Endothelial cell of umbilical vein (primary cell): ENCODE measurements around the gene SYTL3. TPM values are rescaled to one million over a fixed set of nuclear protein-coding genes. Genes with fewer than 3 reads are reported as not detected.

Source experiments
- BruUV-seq: library from RNA; stranded (reverse); fragments of 400-500 nt; replicated peaks from 2 replicates; lab custom pipeline; 2021; lab: Mats Ljungman, UMichigan
- CTCF ChIA-PET: fragments of 300-600, 350-600 bp; sonication (Branson Sonifier 250); formaldehyde crosslinking; loops from one replicate; lab custom pipeline; 2021; ENCODE audit warnings: antibody characterized with exemption, inconsistent platforms; lab: Charles Lee
- POLR2A ChIA-PET: fragments of 300-600, 350-600 bp; sonication (Branson Sonifier 250); formaldehyde crosslinking; loops from one replicate; lab custom pipeline; 2021; ENCODE audit warnings: antibody characterized with exemption, inconsistent platforms; lab: Charles Lee
- DNase-seq: peaks from one replicate; pipeline ENCODE4 v3.0.0-alpha.2; 2011; ENCODE audit warnings: low read depth, low spot score
- FAIRE-seq: peaks from 2 replicates; lab custom pipeline; 2011; peaks lifted over from hg19 to GRCh38; lab: Jason Lieb, UNC
- H2AFZ ChIP-seq: 2 replicates; pipeline ENCODE4 v1.6.0; 2012; ENCODE audit warnings: low read depth, low read length, control low read depth, inconsistent platforms
- H3K27ac ChIP-seq: 2 replicates; pipeline ENCODE4 v1.5.1; 2011; ENCODE audit warnings: low read depth, mild to moderate bottlenecking, control low read depth, low read length, moderate library complexity; ENCODE audit not compliant: insufficient read depth
- H3K27me3 ChIP-seq, 2 experiments: 2 replicates each; pipeline versions ENCODE4 v1.6.0 to v1.6.1; 2011; ENCODE audit warnings: low read length in 2 of 2, mixed read lengths in 1 of 2; ENCODE audit not compliant: control insufficient read depth in 2 of 2, insufficient read depth in 2 of 2
- H3K36me3 ChIP-seq, 2 experiments: 2 replicates in 1 of 2; 3 replicates in 1 of 2; pipeline ENCODE4 v1.5.1; 2011; ENCODE audit warnings: low read length in 2 of 2, mild to moderate bottlenecking in 1 of 2, moderate library complexity in 1 of 2; ENCODE audit not compliant: control insufficient read depth in 2 of 2, insufficient read depth in 2 of 2; ENCODE audit errors: extremely low read depth in 1 of 2
- H3K4me1 ChIP-seq: 3 replicates; pipeline ENCODE4 v1.5.1; 2011; ENCODE audit warnings: mild to moderate bottlenecking, low read length; ENCODE audit not compliant: control insufficient read depth, insufficient read depth; ENCODE audit errors: extremely low read depth
- H3K4me2 ChIP-seq: 2 replicates; pipeline ENCODE4 v1.6.1; 2011; ENCODE audit warnings: low read length, control low read depth, mixed read lengths; ENCODE audit not compliant: insufficient read depth
- H3K4me3 ChIP-seq, 3 experiments: fragments of 200-600 bp in 1 of 3; sonication (generic), shearing (Covaris generic) in 1 of 3; replicated peaks in 1 of 3; 2 replicates each; pipeline ENCODE4 v1.5.1; 2011 to 2016; ENCODE audit warnings: control low read depth in 3 of 3, low read length in 3 of 3, mild to moderate bottlenecking in 2 of 3, inconsistent platforms in 1 of 3, low read depth in 1 of 3, moderate library complexity in 1 of 3; ENCODE audit not compliant: insufficient read depth in 1 of 3
- H3K79me2 ChIP-seq: 2 replicates; pipeline ENCODE4 v1.6.0; 2012; ENCODE audit warnings: low read length, inconsistent platforms; ENCODE audit not compliant: control insufficient read depth, insufficient read depth
- H3K9ac ChIP-seq: replicated peaks from 2 replicates; pipeline ENCODE3; 2011; ENCODE audit warnings: low read length, control low read depth; ENCODE audit not compliant: insufficient read depth; ENCODE audit errors: extremely low read depth
- H3K9me1 ChIP-seq: replicated peaks from 3 replicates; pipeline ENCODE4 v1.6.0; 2011; ENCODE audit warnings: mild to moderate bottlenecking, low read length; ENCODE audit not compliant: control insufficient read depth, insufficient read depth; ENCODE audit errors: extremely low read depth
- H3K9me3 ChIP-seq: replicated peaks from 2 replicates; pipeline ENCODE4 v1.5.1; 2012; ENCODE audit warnings: low read length, inconsistent platforms; ENCODE audit not compliant: control insufficient read depth, insufficient read depth
- H4K20me1 ChIP-seq: replicated peaks from 2 replicates; pipeline ENCODE3; 2011; ENCODE audit warnings: mild to moderate bottlenecking, low read length; ENCODE audit not compliant: control insufficient read depth, insufficient read depth; ENCODE audit errors: extremely low read depth
- EZH2 ChIP-seq: IDR thresholded peaks from 2 replicates; pipeline ENCODE4 v1.6.1; 2012; ENCODE audit warnings: borderline replicate concordance, low read depth, mild to moderate bottlenecking, moderate library complexity, low read length, inconsistent platforms; ENCODE audit not compliant: severe bottlenecking
- FOS ChIP-seq: IDR thresholded peaks from 2 replicates; pipeline ENCODE4 v1.6.1; 2011; ENCODE audit warnings: mild to moderate bottlenecking, low read length, moderate library complexity, borderline replicate concordance; ENCODE audit not compliant: insufficient read depth
- GATA2 ChIP-seq: IDR thresholded peaks from 2 replicates; pipeline ENCODE4 v1.7.0; 2011; ENCODE audit warnings: low read depth, mild to moderate bottlenecking, moderate library complexity, mixed read lengths, low read length; ENCODE audit not compliant: insufficient read length, insufficient read depth
- JUN ChIP-seq: IDR thresholded peaks from 2 replicates; pipeline ENCODE4 v1.6.1; 2011; ENCODE audit warnings: borderline replicate concordance, low read depth; ENCODE audit not compliant: insufficient read length, insufficient read depth
- MYC ChIP-seq: IDR thresholded peaks from one replicate; pipeline ENCODE4 v1.6.1; 2011; ENCODE audit warnings: mild to moderate bottlenecking, low read depth, low read length
- POLR2A ChIP-seq: IDR thresholded peaks from 2 replicates; pipeline ENCODE4 v1.6.1; 2012; ENCODE audit warnings: low read depth, mild to moderate bottlenecking, control low read depth, low read length
- POLR2AphosphoS5 ChIP-seq: IDR thresholded peaks from 2 replicates; pipeline ENCODE4 v1.6.1; 2012; ENCODE audit warnings: low read depth, mild to moderate bottlenecking, control low read depth, low read length, moderate library complexity; ENCODE audit not compliant: insufficient read depth
- dilution Hi-C: fragments of 300-500 bp; cut with MboI; formaldehyde crosslinking; loops from one replicate; pipeline ENCODE4 v1.15.0; 2019; ENCODE audit warnings: low sequenced_read_pairs; ENCODE audit not compliant: extremely low pct_ligation_motif_present
- intact Hi-C: fragments of 100-400 bp; cut with micrococcal nuclease; formaldehyde crosslinking; loops from one replicate; pipeline ENCODE4 v1.10.0; 2022
- polyA plus RNA-seq, 4 experiments: library from polyadenylated mRNA; depleted of rRNA in 3 of 4; stranded (reverse) in 3 of 4; unstranded in 1 of 4; fragments of >200 nt; gene quantifications; 2 replicates each; pipeline versions ENCODE4 v1.2.1 to v1.2.3, GENCODE V29; 2011 to 2012; ENCODE audit warnings: missing spikeins in 1 of 4
- total RNA-seq: library from RNA; stranded (reverse); gene quantifications from 2 replicates; pipeline ENCODE4 v1.2.3, GENCODE V29; 2021
- TF ChIP-seq, protein P1 (sequence below): IDR thresholded peaks from 2 replicates; pipeline ENCODE4 v1.6.1; 2011; ENCODE audit not compliant: insufficient read depth, insufficient read length
- TF ChIP-seq, protein P2 (sequence below), 2 donors: IDR thresholded peaks; 1 replicate in 1 of 2; 2 replicates in 1 of 2; pipeline ENCODE4 v1.5.1; 2011; ENCODE audit warnings: low read length in 2 of 2, mild to moderate bottlenecking in 2 of 2, moderate library complexity in 2 of 2, control low read depth in 1 of 2, inconsistent platforms in 1 of 2, low read depth in 1 of 2; ENCODE audit not compliant: insufficient read depth in 1 of 2; ENCODE audit errors: extremely low read depth in 1 of 2

The SYTL3 gene
- total and polyA plus RNA-seq, 2 donors (not counting 3 experiments of a cell fraction or from before 2014, with no cell fraction given) = 0.59 to 0.77 TPM

DNA sequence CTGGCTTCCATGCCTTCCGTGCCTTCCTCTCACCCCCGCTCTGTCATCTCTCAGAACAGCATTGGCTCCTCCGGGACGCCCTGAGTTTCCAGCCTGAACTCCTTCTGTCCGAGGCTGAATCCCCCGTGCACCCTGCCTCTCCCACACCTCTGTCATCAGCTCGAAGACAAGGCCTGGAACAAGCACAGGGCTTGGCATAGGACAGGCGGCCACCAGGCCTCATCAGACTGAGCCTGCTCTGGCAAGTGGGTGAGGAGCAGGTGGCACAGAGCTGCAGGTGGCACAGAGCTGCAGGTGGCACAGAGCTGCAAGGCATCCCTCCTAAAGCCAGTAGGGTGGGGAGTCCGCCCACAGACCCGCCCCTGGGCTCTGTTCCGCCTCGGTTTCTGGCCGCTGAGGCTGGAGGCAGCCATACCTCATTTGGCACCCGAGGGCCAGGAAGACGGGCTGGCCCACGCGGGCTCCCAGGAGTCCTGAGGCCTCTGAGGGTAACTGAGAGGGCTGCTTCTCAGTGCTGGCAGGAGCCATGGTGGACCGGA is 109.2 kb downstream of the SYTL3 start:
- no peak overlapping the region for H2AFZ ChIP-seq

More for the DNA sequence above, 109.2 kb downstream of the SYTL3 start:
- H4K20me1 ChIP-seq = no peaks in the 10 kb centered on the region
- H3K79me2 ChIP-seq = no peaks in the 10 kb centered on the region
- no peak for FAIRE-seq
- ChIA-PET CTCF (no interaction called here), POLR2A (no interaction called here)
- intact Hi-C loops (no loop called here), dilution Hi-C loops (no loop called here)
- no TSS peak for BruUV-seq
- no peak for TF ChIP-seq MYC
- TF ChIP-seq, protein P1, sequence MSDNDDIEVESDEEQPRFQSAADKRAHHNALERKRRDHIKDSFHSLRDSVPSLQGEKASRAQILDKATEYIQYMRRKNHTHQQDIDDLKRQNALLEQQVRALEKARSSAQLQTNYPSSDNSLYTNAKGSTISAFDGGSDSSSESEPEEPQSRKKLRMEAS = no peak
- TF ChIP-seq POLR2AphosphoS5 = no peak
- TF ChIP-seq JUN = no peak
- TF ChIP-seq, protein P2, sequence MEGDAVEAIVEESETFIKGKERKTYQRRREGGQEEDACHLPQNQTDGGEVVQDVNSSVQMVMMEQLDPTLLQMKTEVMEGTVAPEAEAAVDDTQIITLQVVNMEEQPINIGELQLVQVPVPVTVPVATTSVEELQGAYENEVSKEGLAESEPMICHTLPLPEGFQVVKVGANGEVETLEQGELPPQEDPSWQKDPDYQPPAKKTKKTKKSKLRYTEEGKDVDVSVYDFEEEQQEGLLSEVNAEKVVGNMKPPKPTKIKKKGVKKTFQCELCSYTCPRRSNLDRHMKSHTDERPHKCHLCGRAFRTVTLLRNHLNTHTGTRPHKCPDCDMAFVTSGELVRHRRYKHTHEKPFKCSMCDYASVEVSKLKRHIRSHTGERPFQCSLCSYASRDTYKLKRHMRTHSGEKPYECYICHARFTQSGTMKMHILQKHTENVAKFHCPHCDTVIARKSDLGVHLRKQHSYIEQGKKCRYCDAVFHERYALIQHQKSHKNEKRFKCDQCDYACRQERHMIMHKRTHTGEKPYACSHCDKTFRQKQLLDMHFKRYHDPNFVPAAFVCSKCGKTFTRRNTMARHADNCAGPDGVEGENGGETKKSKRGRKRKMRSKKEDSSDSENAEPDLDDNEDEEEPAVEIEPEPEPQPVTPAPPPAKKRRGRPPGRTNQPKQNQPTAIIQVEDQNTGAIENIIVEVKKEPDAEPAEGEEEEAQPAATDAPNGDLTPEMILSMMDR (IDR thresholded peaks at IDR 0.05; ENCODE audit: extremely low read depth in 1 of 2, insufficient read depth in 1 of 2, low read depth in 1 of 2, low read length in 2 of 2) = no peak
- TF ChIP-seq GATA2 = no peak
- TF ChIP-seq POLR2A = no peak
- no peak for TF ChIP-seq FOS
- no peak for TF ChIP-seq EZH2
- DNase-seq = no peak
- H3K36me3 ChIP-seq = no peaks in the 10 kb centered on the region
- H3K27me3 ChIP-seq = no peaks in the 10 kb centered on the region
- H3K9ac ChIP-seq = no peak overlapping the region
- no peak overlapping the region for H3K27ac ChIP-seq
- H3K9me3 ChIP-seq = no peaks in the 10 kb centered on the region
- no peaks in the 10 kb centered on the region for H3K4me1 ChIP-seq
- no peaks in the 10 kb centered on the region for H3K9me1 ChIP-seq
- no peak overlapping the region for H3K4me3 ChIP-seq
- H3K4me2 ChIP-seq = no peak overlapping the region
